Pancreas (tissue), 10 donors: Measurements from ENCODE around the gene FSTL4. TPM values are rescaled to one million over a fixed set of nuclear protein-coding genes. Genes with fewer than 3 reads are reported as not detected.

ENCODE experiments used
- ATAC-seq, 4 donors: fragments of 200-7000 bp; cut with Tn5 transposase; one replicate each; pipeline versions ENCODE4 v1.8.0 to v1.9.1; 2020; ENCODE audit warnings: mild to moderate bottlenecking in 4 of 4, moderate library complexity in 4 of 4
- DNase-seq, 6 donors: peaks; one replicate each; pipeline ENCODE4 v3.0.0-alpha.2; 2020
- FAIRE-seq: peaks from 2 replicates; lab custom pipeline; 2012; peaks lifted over from hg19 to GRCh38; lab: Jason Lieb, UNC
- H3K27ac ChIP-seq, 4 donors: fragments of 200-600 bp; sonication (generic); 1 replicate in 3 of 4; 2 replicates in 1 of 4; pipeline versions ENCODE4 v1.5.0 to v1.8.0; 2020
- H3K27me3 ChIP-seq, 4 donors: fragments of 200-600 bp; one replicate each; pipeline ENCODE4 v1.8.0; 2021
- H3K36me3 ChIP-seq, 3 donors: fragments of 200-600 bp; sonication (generic) in 1 of 3; one replicate each; pipeline versions ENCODE4 v1.5.0 to v1.8.0; 2020 to 2021
- H3K4me1 ChIP-seq, 3 donors: fragments of 200-600 bp; one replicate each; pipeline ENCODE4 v1.8.0; 2021
- H3K4me3 ChIP-seq, 4 donors: fragments of 200-600 bp; sonication (generic) in 2 of 4; one replicate each; pipeline versions ENCODE4 v1.5.0 to v1.8.0; 2020 to 2021
- H3K9me3 ChIP-seq, 4 donors: fragments of 200-600 bp; one replicate each; pipeline ENCODE4 v1.8.0; 2021
- WGBS, 2 donors: extraction: QIAGEN DNeasy Blood & Tissue Kit; methylation state at CpG; one replicate each; pipeline ENCODE4 v1.1.7; 2013; 5-methylcytosine and 5-hydroxymethylcytosine counted together
- intact Hi-C, 3 donors: fragments of 100-400 bp; cut with DNase I; formaldehyde crosslinking; loops; one replicate each; pipeline versions ENCODE4 v1.11.1 to v1.14.2; 2022
- polyA plus RNA-seq, 2 donors: library from polyadenylated mRNA; stranded (reverse); fragments of 200-250 nt; gene quantifications; one replicate each; pipeline ENCODE4 v1.2.3, GENCODE V29; 2013
- total RNA-seq, 6 donors: library from RNA; stranded (reverse); fragmentation: NEBNext Ultra II Directional in 4 of 6; extraction: Animal tissue kit (Norgen Biotek cat#: 25700) in 4 of 6; gene quantifications; one replicate each; pipeline versions ENCODE4 v1.2.1 to v1.2.4, GENCODE V29; 2021 to 2023
- TF ChIP-seq, protein P1 (sequence below), 4 donors: fragments of 200-600 bp; sonication (generic) in 3 of 4; IDR thresholded peaks; one replicate each; pipeline versions ENCODE4 v1.5.0 to v1.8.0; 2021; ENCODE audit warnings: antibody characterized with exemption in 4 of 4
- donor health status: healthy with polysubstance abuse.
- donor health status: DM: no; HTN: no; CAD: no; lungs with moderate emphysema.
- donor health status: DM: no; HTN: no; CAD: no.
- donor health status: control.
- donor health status: control.
- donor health status: Bipolar disorder and iron deficiency.
- donor health status: DM: yes; HTN: yes; CAD: no.
- donor health status: DM: no; HTN: no; CAD: no.
- donor health status: DM: no; HTN: no; CAD: no.
- donor health status: DM: yes; HTN: yes; CAD: no.

Gene FSTL4
- total and polyA plus RNA-seq, 8 donors: 0.68 to 2.4 (median 1.4) TPM

DNA sequence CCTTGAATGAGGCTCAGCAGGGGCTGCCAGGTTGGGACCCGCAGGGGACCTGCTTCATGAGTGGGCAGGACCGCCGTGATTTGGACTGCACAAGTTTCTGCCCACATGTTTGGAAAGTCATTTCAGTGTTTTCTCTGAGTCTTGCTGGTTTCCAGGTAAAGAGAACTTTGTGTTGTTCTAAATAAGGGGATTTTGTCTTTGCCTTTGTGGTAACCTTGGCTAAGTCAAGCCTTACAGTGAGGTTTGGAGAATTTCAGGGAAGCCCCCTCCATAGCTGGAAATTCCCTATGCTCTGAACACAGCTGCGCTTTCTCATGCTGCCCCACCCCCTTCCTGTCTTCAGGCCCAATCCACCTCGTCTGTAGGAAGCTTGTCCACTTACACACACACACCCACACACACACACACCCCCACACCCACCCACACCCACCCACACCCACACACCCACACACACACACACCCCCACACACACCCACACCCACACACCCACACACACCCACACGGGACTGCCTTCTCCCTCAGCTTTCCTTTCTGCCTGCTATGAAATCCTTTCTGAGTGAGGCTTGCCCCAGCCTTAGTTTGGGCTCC lies 290.4 kb downstream of the FSTL4 start:
- no peaks in the 10 kb centered on the region for H3K9me3 ChIP-seq
- H3K4me1 ChIP-seq: peaks cover 0 to 4% (median 0%) of the 10 kb centered on the region in 3 donors
- no peaks in the 10 kb centered on the region for H3K36me3 ChIP-seq
- H3K27ac ChIP-seq: peak overlapping the region in 1 of 4 donors; percentile 22
- TF ChIP-seq, protein P1, sequence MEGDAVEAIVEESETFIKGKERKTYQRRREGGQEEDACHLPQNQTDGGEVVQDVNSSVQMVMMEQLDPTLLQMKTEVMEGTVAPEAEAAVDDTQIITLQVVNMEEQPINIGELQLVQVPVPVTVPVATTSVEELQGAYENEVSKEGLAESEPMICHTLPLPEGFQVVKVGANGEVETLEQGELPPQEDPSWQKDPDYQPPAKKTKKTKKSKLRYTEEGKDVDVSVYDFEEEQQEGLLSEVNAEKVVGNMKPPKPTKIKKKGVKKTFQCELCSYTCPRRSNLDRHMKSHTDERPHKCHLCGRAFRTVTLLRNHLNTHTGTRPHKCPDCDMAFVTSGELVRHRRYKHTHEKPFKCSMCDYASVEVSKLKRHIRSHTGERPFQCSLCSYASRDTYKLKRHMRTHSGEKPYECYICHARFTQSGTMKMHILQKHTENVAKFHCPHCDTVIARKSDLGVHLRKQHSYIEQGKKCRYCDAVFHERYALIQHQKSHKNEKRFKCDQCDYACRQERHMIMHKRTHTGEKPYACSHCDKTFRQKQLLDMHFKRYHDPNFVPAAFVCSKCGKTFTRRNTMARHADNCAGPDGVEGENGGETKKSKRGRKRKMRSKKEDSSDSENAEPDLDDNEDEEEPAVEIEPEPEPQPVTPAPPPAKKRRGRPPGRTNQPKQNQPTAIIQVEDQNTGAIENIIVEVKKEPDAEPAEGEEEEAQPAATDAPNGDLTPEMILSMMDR (IDR thresholded peaks at IDR 0.05): no peak
- no peaks in the 10 kb centered on the region for H3K27me3 ChIP-seq
- WGBS, 2 donors: 60 to 65% methylated on average over 6 of the region's 6 CpGs
- no peak overlapping the region for H3K4me3 ChIP-seq
- intact Hi-C loops: no loop called here
- no peak for FAIRE-seq
- DNase-seq: peak in 1 of 6 donors; percentile 39
- ATAC-seq: peak in 2 of 4 donors; percentile 63 to 85

DNA sequence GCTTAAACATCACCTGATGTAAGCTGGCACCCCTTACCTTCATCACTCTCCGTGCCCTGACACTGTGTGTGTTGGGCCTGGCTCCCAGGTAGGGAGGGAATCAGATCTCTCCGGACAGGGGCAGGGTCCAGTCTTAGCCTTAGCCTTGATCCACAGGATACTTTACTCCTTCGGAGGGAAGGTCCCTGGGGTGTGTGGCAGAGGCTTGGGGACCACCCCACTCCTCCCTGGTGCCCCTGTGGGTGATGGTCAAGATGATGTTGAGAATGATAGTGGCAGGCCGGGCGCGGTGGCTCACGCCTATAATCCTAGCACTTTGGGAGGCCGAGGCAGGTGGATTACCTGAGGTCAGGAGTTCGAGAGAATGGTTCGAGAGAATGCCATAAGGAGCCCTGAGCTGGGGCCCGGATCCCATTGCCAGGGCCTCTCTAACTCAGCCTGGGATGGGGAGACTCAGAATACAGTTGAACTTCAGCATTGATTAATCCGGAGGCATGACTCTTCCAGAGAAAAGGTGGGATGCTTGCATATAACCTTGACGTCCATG lies 291.0 kb downstream of the FSTL4 start:
- 89 to 95% methylated on average over 13 of the region's 13 CpGs for WGBS, 2 donors
- Histone ChIP-seq H3K27ac (peak overlapping the region in 1 of 4 donors; percentile 22), H3K36me3 (no peaks in the 10 kb centered on the region), H3K27me3 (no peaks in the 10 kb centered on the region), H3K4me1 (peaks cover 0 to 4% (median 0%) of the 10 kb centered on the region in 3 donors), H3K4me3 (no peak overlapping the region), H3K9me3 (no peaks in the 10 kb centered on the region)
- intact Hi-C loops: no loop called here
- FAIRE-seq (no peak), DNase-seq (no peak), ATAC-seq (no peak)
- TF ChIP-seq, protein P1 (IDR thresholded peaks at IDR 0.05): no peak

DNA sequence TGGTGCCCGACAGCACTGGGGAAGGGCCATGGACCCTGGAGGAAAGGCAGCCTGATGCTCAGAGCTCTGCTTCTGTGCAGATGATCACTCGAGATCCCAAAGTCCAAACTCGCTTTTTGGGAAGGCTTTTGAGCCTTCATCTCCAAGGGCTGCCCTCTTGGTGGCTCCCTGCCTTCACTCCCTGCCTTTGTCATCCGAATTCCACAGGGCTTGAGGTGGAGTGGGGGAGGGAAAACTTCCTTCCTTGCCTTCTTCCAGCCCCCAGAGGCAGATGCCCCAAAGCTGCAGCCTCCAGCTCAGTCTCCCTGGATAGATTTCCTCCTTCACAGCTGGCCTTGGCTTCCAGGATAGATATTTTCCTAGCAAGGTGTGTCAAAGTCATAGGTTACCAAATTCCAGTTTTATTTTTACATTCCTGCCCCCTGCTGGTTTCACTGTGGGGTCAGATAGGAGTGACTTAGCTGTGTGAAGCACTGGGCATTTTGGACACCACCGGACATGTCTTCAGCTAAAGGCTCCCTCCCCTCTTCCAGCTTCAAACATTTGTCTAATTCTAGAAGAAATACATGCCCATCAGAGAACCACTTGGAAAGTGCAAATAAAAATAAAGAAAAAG lies 292.3 kb downstream of the FSTL4 start:
- H3K9me3 ChIP-seq: no peaks in the 10 kb centered on the region
- WGBS, 2 donors: 71 to 76% methylated on average over 5 of the region's 5 CpGs
- H3K27me3 ChIP-seq: no peaks in the 10 kb centered on the region
- no peak for FAIRE-seq
- TF ChIP-seq, protein P1 (IDR thresholded peaks at IDR 0.05): no peak
- peaks cover 0 to 4% (median 0%) of the 10 kb centered on the region in 3 donors for H3K4me1 ChIP-seq
- intact Hi-C loops: no loop called here
- no peak for DNase-seq
- H3K4me3 ChIP-seq: no peak overlapping the region
- no peak overlapping the region for H3K27ac ChIP-seq
- H3K36me3 ChIP-seq: no peaks in the 10 kb centered on the region
- peak in 1 of 4 donors; percentile 30 for ATAC-seq

DNA sequence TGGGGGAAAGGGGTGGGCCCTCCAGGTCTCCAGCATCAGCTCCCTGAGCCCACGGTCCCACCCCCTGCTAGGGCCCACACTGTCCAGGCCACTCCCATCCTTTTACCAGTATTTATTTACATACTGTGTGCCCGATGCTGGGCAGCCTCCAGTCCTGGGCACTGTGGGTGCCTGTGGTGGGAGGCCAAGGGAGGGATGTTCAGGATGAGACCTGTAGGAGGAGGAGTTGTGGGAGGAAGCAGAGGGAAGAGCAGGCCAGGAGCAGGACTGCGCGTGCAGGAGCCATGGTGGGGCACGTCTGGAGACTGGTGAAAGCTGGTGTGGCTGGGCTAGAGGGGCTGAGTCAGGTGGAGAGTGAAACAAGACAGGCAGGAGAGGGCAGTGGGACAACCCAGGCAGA lies 293.1 kb downstream of the FSTL4 start:
- no peak for DNase-seq
- WGBS, 2 donors: 75 to 87% methylated on average over 5 of the region's 5 CpGs
- intact Hi-C loops: no loop called here
- no peaks in the 10 kb centered on the region for H3K36me3 ChIP-seq
- TF ChIP-seq, protein P1 (IDR thresholded peaks at IDR 0.05): no peak
- H3K4me1 ChIP-seq: peaks cover 0 to 4% (median 0%) of the 10 kb centered on the region in 3 donors
- no peaks in the 10 kb centered on the region for H3K9me3 ChIP-seq
- H3K27ac ChIP-seq: no peak overlapping the region
- no peaks in the 10 kb centered on the region for H3K27me3 ChIP-seq
- FAIRE-seq: no peak
- no peak for ATAC-seq
- no peak overlapping the region for H3K4me3 ChIP-seq

DNA sequence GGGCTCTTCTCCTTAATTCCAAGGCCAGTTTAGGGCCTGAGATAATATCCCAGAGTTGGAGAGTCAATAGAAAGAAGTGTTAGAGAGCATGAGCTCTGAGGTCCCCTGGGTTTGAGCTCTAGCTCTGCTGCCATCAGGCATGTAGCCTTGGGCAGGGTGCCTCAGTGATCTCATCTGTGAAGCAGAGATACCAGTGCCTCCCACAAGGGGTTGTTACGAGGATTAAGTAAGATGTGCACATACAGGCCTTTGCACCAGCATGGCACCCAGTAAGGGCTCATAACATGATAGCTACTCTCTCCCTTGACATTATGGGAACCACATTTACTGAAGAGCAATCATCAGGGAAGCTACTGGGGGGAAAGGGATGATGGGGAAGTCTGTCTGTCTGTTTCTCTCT lies 294.8 kb downstream of the FSTL4 start:
- Histone ChIP-seq H3K4me1 (peaks cover 0 to 4% (median 0%) of the 10 kb centered on the region in 3 donors), H3K36me3 (no peaks in the 10 kb centered on the region), H3K27me3 (no peaks in the 10 kb centered on the region), H3K27ac (no peak overlapping the region), H3K9me3 (no peaks in the 10 kb centered on the region), H3K4me3 (no peak overlapping the region)
- FAIRE-seq: no peak
- no peak for ATAC-seq
- TF ChIP-seq, protein P1 (IDR thresholded peaks at IDR 0.05): no peak
- intact Hi-C loops: no loop called here
- 71 to 80% methylated on average over 1 of the region's 1 CpG for WGBS, 2 donors
- DNase-seq: no peak
